HG03175 (cell line): Measurements from ENCODE around the gene AIM2.

Experiments
- ATAC-seq: cut with Tn5 transposase; IDR thresholded peaks from one replicate; pipeline ENCODE4 v1.9.1; 2021; ENCODE audit warnings: mild to moderate bottlenecking, moderate library complexity; ENCODE audit not compliant: unreplicated experiment

The AIM2 gene

DNA sequence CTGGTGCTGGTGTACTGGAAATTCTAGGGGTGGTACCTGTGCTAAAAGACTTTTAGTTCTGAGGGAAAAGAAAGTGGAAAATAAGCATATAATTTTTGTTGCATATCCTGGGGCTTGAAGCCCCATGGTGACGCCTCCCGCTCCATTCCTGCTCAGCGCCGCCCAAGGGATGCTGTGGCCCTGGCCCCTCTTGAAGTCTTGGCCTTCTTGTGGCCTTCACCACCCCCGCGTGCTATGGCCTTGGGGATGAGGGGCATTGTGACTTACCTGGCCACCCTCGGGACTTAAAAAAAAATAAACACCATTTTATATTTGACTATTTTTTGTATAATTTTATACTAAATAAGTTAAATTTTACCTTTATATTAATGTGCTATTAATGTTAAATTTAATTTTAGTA is 51.5 kb downstream of the AIM2 start:
- no peak for ATAC-seq

DNA sequence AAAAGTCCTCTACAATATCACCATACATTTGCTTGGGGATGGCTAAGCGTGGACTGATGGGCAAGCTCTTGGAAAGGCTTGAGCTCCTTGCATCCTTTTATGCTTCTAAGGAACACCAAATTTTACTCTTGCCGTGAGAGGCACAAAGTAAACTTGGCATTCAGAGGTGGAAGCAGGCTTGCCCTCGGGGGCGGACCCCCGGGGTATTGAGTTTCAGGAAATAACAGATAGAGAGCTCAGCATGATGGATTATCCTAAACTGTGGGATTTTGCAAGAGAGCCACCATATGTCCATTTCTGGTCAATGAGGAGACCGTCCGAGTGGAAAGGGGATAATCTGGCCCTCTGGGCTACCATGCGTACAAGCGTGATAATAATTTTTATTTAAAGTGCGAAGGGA is 52.8 kb downstream of the AIM2 start:
- no peak for ATAC-seq

- ATAC-seq = peak; percentile 95
Observed at GRCh38 chr1:159015440-159015909, 61.1 kb downstream of the AIM2 start.

DNA sequence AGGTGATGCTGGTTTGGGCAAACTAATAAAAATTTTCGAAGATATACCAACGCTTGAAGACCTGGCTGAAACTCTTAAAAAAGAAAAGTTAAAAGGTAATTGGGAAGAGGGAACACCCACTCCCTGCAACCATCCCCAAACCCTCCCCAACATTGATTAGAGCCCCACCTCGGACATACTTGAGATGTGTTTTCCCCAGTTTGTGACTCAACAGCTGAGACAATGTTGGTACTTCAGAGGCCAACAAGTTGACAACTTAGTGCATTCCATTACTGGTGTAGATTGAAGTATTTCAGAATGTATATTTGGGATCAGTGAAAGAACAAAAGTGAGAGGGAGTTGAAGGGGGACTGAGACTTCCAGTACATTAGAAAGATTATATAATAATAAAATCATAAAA is 61.7 kb downstream of the AIM2 start:
- no peak for ATAC-seq

GRCh38 chr1:159014003-159014571 is 62.5 kb downstream of the AIM2 start:
- ATAC-seq = no peak

DNA sequence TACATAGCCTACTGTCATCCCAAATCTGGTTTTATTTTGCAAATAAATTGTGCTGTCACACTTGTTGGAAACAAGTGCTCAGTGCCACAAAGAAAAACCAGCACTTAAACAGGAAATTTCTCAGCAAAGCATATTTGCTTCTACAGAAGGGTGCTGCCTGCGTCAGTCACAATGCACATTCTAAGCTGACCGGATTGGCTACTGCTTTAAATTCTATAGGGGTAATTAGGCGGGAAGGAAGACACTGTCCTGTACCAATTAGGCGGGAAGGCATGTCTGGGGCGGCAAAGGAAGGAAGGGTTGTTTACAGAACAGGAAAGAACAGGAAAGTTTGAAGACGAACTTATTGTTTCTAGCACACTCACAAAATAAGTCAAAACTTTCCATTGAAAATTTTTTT is 64.1 kb downstream of the AIM2 start:
- ATAC-seq = peak; percentile 32
